GM10266 (cell line): ENCODE data around the gene ABCG8.

Source experiments
- DNase-seq: peaks from one replicate; pipeline ENCODE4 v3.0.0; 2012; ENCODE audit errors: extremely low spot score
- CTCF ChIP-seq: IDR thresholded peaks from 2 replicates; pipeline ENCODE4 v1.5.1; 2012; ENCODE audit warnings: mild to moderate bottlenecking, low read depth; ENCODE audit not compliant: control insufficient read depth, insufficient read depth; ENCODE audit errors: missing control alignments

The ABCG8 gene

GRCh38 chr2:43837831-43838559 is 776 bp upstream of the ABCG8 start:
- no peak for DNase-seq
- TF ChIP-seq CTCF, result no peak

- no peak for TF ChIP-seq CTCF
Observed at GRCh38 chr2:43839776-43840564, 1.2 kb downstream of the ABCG8 start.

GRCh38 chr2:43840965-43841364 is 2.2 kb downstream of the ABCG8 start:
- TF ChIP-seq CTCF, result no peak

More at GRCh38 chr2:43839776-43840564, 1.2 kb downstream of the ABCG8 start:
- no peak for DNase-seq

GRCh38 chr2:43841949-43842865 is 3.4 kb downstream of the ABCG8 start:
- DNase-seq, result no peak
- no peak for TF ChIP-seq CTCF

More at GRCh38 chr2:43840965-43841364, 2.2 kb downstream of the ABCG8 start:
- DNase-seq, result no peak

- TF ChIP-seq CTCF, result no peak
- no peak for DNase-seq
Observed at GRCh38 chr2:43842866-43843226, 4.1 kb downstream of the ABCG8 start.

GRCh38 chr2:43845181-43845580 is 6.4 kb downstream of the ABCG8 start:
- no peak for DNase-seq
- no peak for TF ChIP-seq CTCF
